ENCODE data around the gene ADIG. TPM values are rescaled to one million over a fixed set of nuclear protein-coding genes. Genes with fewer than 3 reads are reported as not detected.

The ADIG gene
- polyA plus RNA-seq, 4 donors = not detected

DNA sequence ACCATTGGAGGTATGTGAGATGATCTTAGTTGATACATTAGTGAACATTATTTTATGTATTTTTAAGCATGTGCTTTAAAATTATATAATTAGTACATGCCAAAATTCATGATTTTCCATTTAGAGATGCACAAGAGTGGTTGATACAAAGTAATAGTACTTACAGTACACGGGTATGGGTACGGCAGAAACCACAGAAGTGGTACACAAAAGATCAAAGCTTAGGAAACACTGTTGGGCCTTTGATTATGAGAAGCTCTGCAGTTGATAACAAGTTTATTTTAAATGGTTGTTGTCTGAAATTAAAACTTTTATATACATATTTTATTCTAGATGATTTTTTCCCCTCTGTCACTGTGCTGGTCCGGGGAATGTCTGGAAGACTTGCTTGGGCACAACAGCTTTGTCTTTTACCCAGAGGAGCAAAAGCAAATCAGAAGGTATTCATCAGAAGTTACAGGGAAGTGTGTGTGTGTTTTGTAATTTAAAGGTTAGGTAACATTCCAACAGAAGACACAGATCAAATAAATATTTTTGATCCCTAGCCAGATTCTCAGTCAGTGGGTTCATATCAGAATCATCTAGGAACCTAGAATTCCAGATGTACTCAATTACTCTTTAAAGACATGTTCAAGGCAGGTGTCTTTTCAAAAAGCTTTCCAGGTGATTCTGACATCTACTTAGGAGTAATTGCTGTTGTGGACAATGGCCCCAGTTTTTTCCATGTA lies 32.5 kb upstream of the ADIG start:
- Histone ChIP-seq H3K27me3 (ENCODE audit: control insufficient read depth in 3 of 3, insufficient read depth in 3 of 3, low read length in 3 of 3) (no peaks in the 10 kb centered on the region), H3K9me3 (ENCODE audit: control insufficient read depth in 2 of 2, insufficient read depth in 1 of 2, low read depth in 1 of 2, low read length in 1 of 2) (no peaks in the 10 kb centered on the region), H3K4me1 (ENCODE audit: control insufficient read depth in 3 of 3, insufficient read depth in 2 of 3, low read depth in 1 of 3, low read length in 2 of 3) (no peaks in the 10 kb centered on the region), H3K27ac (ENCODE audit: low read depth in 1 of 3, low read length in 2 of 3) (no peak overlapping the region), H3K4me3 (ENCODE audit: low read depth in 1 of 3, low read length in 3 of 3) (no peak overlapping the region), H3K36me3 (ENCODE audit: control insufficient read depth in 3 of 3, insufficient read depth in 2 of 3, low read depth in 1 of 3, low read length in 3 of 3) (peaks cover 18 to 33% (median 22%) of the 10 kb centered on the region in 3 donors)
- DNase-seq (no peak), FAIRE-seq (no peak)
- 94 to 97% (median 94%) methylated on average over 3 of the region's 3 CpGs for WGBS, 3 donors

DNA sequence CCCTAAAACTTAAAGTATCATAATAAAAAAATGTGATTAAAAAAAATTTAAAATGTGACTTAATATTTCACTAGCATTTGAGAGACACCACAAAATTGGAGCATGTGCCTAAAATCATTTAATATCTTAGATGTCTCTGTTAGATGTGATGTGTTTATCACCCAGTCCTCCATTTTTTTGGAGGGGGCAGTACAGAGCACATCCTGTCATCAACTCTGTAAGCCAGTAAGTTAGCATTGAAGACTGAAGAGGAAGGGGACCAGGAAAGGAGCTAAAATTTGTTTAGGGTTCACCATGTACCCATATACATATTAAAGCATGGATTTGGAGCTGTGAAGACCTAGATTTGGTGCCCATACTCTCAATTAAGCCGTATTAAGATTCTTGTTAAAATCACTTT lies 30.7 kb upstream of the ADIG start:
- Histone ChIP-seq H3K27me3 (ENCODE audit: control insufficient read depth in 3 of 3, insufficient read depth in 3 of 3, low read length in 3 of 3) (no peaks in the 10 kb centered on the region), H3K4me3 (ENCODE audit: low read depth in 1 of 3, low read length in 3 of 3) (no peak overlapping the region), H3K36me3 (ENCODE audit: control insufficient read depth in 3 of 3, insufficient read depth in 2 of 3, low read depth in 1 of 3, low read length in 3 of 3) (peaks cover 20 to 37% (median 23%) of the 10 kb centered on the region in 3 donors), H3K4me1 (ENCODE audit: control insufficient read depth in 3 of 3, insufficient read depth in 2 of 3, low read depth in 1 of 3, low read length in 2 of 3) (no peaks in the 10 kb centered on the region), H3K9me3 (ENCODE audit: control insufficient read depth in 2 of 2, insufficient read depth in 1 of 2, low read depth in 1 of 2, low read length in 1 of 2) (no peaks in the 10 kb centered on the region), H3K27ac (ENCODE audit: low read depth in 1 of 3, low read length in 2 of 3) (no peak overlapping the region)
- FAIRE-seq = no peak
- 96 to 97% (median 97%) methylated on average over 1 of the region's 1 CpG for WGBS, 3 donors
- no peak for DNase-seq

- Histone ChIP-seq H3K27ac (ENCODE audit: low read depth in 1 of 3, low read length in 2 of 3) (no peak overlapping the region), H3K4me3 (ENCODE audit: low read depth in 1 of 3, low read length in 3 of 3) (no peak overlapping the region), H3K27me3 (ENCODE audit: control insufficient read depth in 3 of 3, insufficient read depth in 3 of 3, low read length in 3 of 3) (no peaks in the 10 kb centered on the region), H3K36me3 (ENCODE audit: control insufficient read depth in 3 of 3, insufficient read depth in 2 of 3, low read depth in 1 of 3, low read length in 3 of 3) (peaks cover 18 to 30% (median 21%) of the 10 kb centered on the region in 3 donors), H3K9me3 (ENCODE audit: control insufficient read depth in 2 of 2, insufficient read depth in 1 of 2, low read depth in 1 of 2, low read length in 1 of 2) (no peaks in the 10 kb centered on the region), H3K4me1 (ENCODE audit: control insufficient read depth in 3 of 3, insufficient read depth in 2 of 3, low read depth in 1 of 3, low read length in 2 of 3) (no peaks in the 10 kb centered on the region)
- WGBS, 3 donors = 89 to 94% (median 90%) methylated on average over 7 of the region's 7 CpGs
- FAIRE-seq = no peak
- DNase-seq = no peak
These were observed 29.9 kb upstream of the ADIG start for GRCh38 chr20:38551056-38551626.

DNA sequence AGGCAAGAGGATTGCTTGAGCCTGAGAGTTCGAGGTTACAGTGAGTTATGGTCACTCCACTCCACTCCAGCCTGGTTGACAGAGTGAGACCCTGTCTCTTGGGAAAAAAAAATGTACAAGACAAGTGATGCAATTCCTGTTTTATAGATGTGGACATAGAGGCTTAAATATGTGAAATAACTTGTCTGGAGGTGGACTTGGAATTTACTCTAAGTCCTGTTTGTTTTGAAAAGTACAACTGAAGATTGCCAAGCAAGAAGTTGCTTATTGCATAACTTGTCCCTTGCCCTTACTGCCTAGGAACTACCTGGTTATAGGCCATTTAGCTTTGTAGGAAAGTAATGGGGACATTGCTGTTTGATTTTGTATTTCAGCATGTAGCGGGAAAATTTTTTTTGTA lies 26.0 kb upstream of the ADIG start:
- Histone ChIP-seq H3K27me3 (ENCODE audit: control insufficient read depth in 3 of 3, insufficient read depth in 3 of 3, low read length in 3 of 3) (no peaks in the 10 kb centered on the region), H3K36me3 (ENCODE audit: control insufficient read depth in 3 of 3, insufficient read depth in 2 of 3, low read depth in 1 of 3, low read length in 3 of 3) (peaks cover 16 to 23% (median 18%) of the 10 kb centered on the region in 3 donors), H3K4me1 (ENCODE audit: control insufficient read depth in 3 of 3, insufficient read depth in 2 of 3, low read depth in 1 of 3, low read length in 2 of 3) (no peaks in the 10 kb centered on the region), H3K27ac (ENCODE audit: low read depth in 1 of 3, low read length in 2 of 3) (no peak overlapping the region), H3K4me3 (ENCODE audit: low read depth in 1 of 3, low read length in 3 of 3) (no peak overlapping the region), H3K9me3 (ENCODE audit: control insufficient read depth in 2 of 2, insufficient read depth in 1 of 2, low read depth in 1 of 2, low read length in 1 of 2) (no peaks in the 10 kb centered on the region)
- DNase-seq (peak; percentile 49 to 69), FAIRE-seq (no peak)
- WGBS, 3 donors = 98 to 100% (median 99%) methylated on average over 2 of the region's 2 CpGs

GRCh38 chr20:38555395-38555794 lies 25.6 kb upstream of the ADIG start:
- H3K9me3 ChIP-seq (ENCODE audit: control insufficient read depth in 2 of 2, insufficient read depth in 1 of 2, low read depth in 1 of 2, low read length in 1 of 2) = no peaks in the 10 kb centered on the region
- no peak overlapping the region for H3K4me3 ChIP-seq (ENCODE audit: low read depth in 1 of 3, low read length in 3 of 3)
- no peak for FAIRE-seq
- peaks cover 16 to 23% (median 18%) of the 10 kb centered on the region in 3 donors for H3K36me3 ChIP-seq (ENCODE audit: control insufficient read depth in 3 of 3, insufficient read depth in 2 of 3, low read depth in 1 of 3, low read length in 3 of 3)
- DNase-seq = no peak
- no peak overlapping the region for H3K27ac ChIP-seq (ENCODE audit: low read depth in 1 of 3, low read length in 2 of 3)
- H3K27me3 ChIP-seq (ENCODE audit: control insufficient read depth in 3 of 3, insufficient read depth in 3 of 3, low read length in 3 of 3) = no peaks in the 10 kb centered on the region
- no peaks in the 10 kb centered on the region for H3K4me1 ChIP-seq (ENCODE audit: control insufficient read depth in 3 of 3, insufficient read depth in 2 of 3, low read depth in 1 of 3, low read length in 2 of 3)

DNA sequence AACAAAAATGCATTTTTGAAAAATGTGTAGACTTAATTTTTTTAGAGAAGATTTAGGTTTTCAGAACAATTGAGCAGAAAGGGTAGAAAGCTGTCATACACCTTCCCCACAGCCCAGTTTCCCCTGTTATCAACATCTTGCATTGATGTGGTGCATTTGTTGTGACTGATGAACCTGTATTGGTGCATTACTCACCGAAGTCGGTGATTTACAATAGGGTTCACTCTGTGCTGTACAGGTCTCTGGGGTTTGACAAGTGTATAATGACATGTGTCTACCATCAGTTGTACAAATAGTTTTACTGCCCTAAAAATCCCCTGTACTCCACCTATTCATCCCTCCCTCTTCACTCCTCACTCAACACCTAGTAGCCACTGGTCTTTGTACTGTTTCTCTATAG lies 23.8 kb upstream of the ADIG start:
- FAIRE-seq (no peak), DNase-seq (no peak)
- Histone ChIP-seq H3K4me1 (ENCODE audit: control insufficient read depth in 3 of 3, insufficient read depth in 2 of 3, low read depth in 1 of 3, low read length in 2 of 3) (no peaks in the 10 kb centered on the region), H3K27ac (ENCODE audit: low read depth in 1 of 3, low read length in 2 of 3) (no peak overlapping the region), H3K36me3 (ENCODE audit: control insufficient read depth in 3 of 3, insufficient read depth in 2 of 3, low read depth in 1 of 3, low read length in 3 of 3) (peaks cover 13 to 17% (median 15%) of the 10 kb centered on the region in 3 donors), H3K4me3 (ENCODE audit: low read depth in 1 of 3, low read length in 3 of 3) (no peak overlapping the region), H3K9me3 (ENCODE audit: control insufficient read depth in 2 of 2, insufficient read depth in 1 of 2, low read depth in 1 of 2, low read length in 1 of 2) (no peaks in the 10 kb centered on the region), H3K27me3 (ENCODE audit: control insufficient read depth in 3 of 3, insufficient read depth in 3 of 3, low read length in 3 of 3) (no peaks in the 10 kb centered on the region)
- WGBS, 3 donors = 96 to 98% (median 97%) methylated on average over 2 of the region's 2 CpGs

- 56 to 84% (median 68%) methylated on average over 3 of the region's 3 CpGs for WGBS, 3 donors
- Histone ChIP-seq H3K27me3 (ENCODE audit: control insufficient read depth in 3 of 3, insufficient read depth in 3 of 3, low read length in 3 of 3) (no peaks in the 10 kb centered on the region), H3K4me3 (ENCODE audit: low read depth in 1 of 3, low read length in 3 of 3) (no peak overlapping the region), H3K9me3 (ENCODE audit: control insufficient read depth in 2 of 2, insufficient read depth in 1 of 2, low read depth in 1 of 2, low read length in 1 of 2) (no peaks in the 10 kb centered on the region), H3K27ac (ENCODE audit: low read depth in 1 of 3, low read length in 2 of 3) (no peak overlapping the region), H3K4me1 (ENCODE audit: control insufficient read depth in 3 of 3, insufficient read depth in 2 of 3, low read depth in 1 of 3, low read length in 2 of 3) (peaks cover 0 to 2% (median 0%) of the 10 kb centered on the region in 3 donors), H3K36me3 (ENCODE audit: control insufficient read depth in 3 of 3, insufficient read depth in 2 of 3, low read depth in 1 of 3, low read length in 3 of 3) (peaks cover 8 to 12% (median 12%) of the 10 kb centered on the region in 3 donors)
- FAIRE-seq (no peak), DNase-seq (peak; percentile 33 to 76)
These were observed 22.2 kb upstream of the ADIG start for GRCh38 chr20:38558596-38559360.

DNA sequence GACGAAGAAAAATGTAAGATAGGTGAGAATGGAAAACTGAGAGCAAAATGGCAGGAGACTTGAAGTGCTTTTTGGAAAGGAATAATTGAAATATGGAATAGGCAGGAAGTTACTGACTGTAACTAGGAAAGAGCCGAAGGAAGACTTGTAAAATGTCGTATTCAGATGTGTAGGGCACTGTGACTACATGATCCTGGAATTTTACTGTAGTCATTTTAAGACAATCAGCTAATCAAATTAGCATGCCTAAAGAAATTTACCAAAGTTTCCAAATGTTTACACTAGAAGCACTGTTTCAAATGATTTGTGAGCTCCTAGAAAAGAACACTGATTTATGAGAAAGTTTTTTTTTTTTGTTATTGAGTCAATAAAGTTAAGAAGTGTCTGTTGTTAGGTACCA lies 21.2 kb upstream of the ADIG start:
- H3K4me3 ChIP-seq (ENCODE audit: low read depth in 1 of 3, low read length in 3 of 3) = no peak overlapping the region
- H3K27ac ChIP-seq (ENCODE audit: low read depth in 1 of 3, low read length in 2 of 3) = no peak overlapping the region
- no peak for FAIRE-seq
- H3K27me3 ChIP-seq (ENCODE audit: control insufficient read depth in 3 of 3, insufficient read depth in 3 of 3, low read length in 3 of 3) = no peaks in the 10 kb centered on the region
- WGBS, 3 donors = 95 to 97% (median 97%) methylated on average over 3 of the region's 3 CpGs
- no peak for DNase-seq
- peaks cover 7 to 11% (median 10%) of the 10 kb centered on the region in 3 donors for H3K36me3 ChIP-seq (ENCODE audit: control insufficient read depth in 3 of 3, insufficient read depth in 2 of 3, low read depth in 1 of 3, low read length in 3 of 3)
- H3K9me3 ChIP-seq (ENCODE audit: control insufficient read depth in 2 of 2, insufficient read depth in 1 of 2, low read depth in 1 of 2, low read length in 1 of 2) = no peaks in the 10 kb centered on the region
- peaks cover 0 to 2% (median 0%) of the 10 kb centered on the region in 3 donors for H3K4me1 ChIP-seq (ENCODE audit: control insufficient read depth in 3 of 3, insufficient read depth in 2 of 3, low read depth in 1 of 3, low read length in 2 of 3)
